Liver (tissue), 9 donors: ENCODE measurements around the gene STARD9. TPM values are rescaled to one million over a fixed set of nuclear protein-coding genes. Genes with fewer than 3 reads are reported as not detected.

ENCODE experiments used
- DNase-seq: peaks from one replicate; pipeline ENCODE4 v3.0.0-alpha.2; 2017; ENCODE audit warnings: low spot score
- H3K27ac ChIP-seq, 2 donors: one replicate each; pipeline ENCODE4 v1.7.0; 2013; ENCODE audit warnings: inconsistent platforms in 2 of 2, low read length in 2 of 2, control low read depth in 1 of 2, low read depth in 1 of 2, mild to moderate bottlenecking in 1 of 2
- H3K27me3 ChIP-seq, 4 donors: one replicate each; pipeline versions ENCODE4 v1.6.1 to v1.7.0; 2013; ENCODE audit warnings: low read length in 3 of 4, inconsistent platforms in 1 of 4, mild to moderate bottlenecking in 1 of 4, moderate library complexity in 1 of 4; ENCODE audit not compliant: control insufficient read depth in 4 of 4, insufficient read depth in 4 of 4
- H3K36me3 ChIP-seq, 4 donors: one replicate each; pipeline versions ENCODE4 v1.6.1 to v1.7.0; 2013; ENCODE audit warnings: low read length in 3 of 4, mild to moderate bottlenecking in 3 of 4, low read depth in 1 of 4, moderate library complexity in 1 of 4; ENCODE audit not compliant: control insufficient read depth in 4 of 4, insufficient read depth in 3 of 4
- H3K4me1 ChIP-seq, 4 donors: one replicate each; pipeline versions ENCODE4 v1.6.1 to v1.7.0; 2013; ENCODE audit warnings: low read length in 3 of 4, mild to moderate bottlenecking in 3 of 4, moderate library complexity in 1 of 4; ENCODE audit not compliant: control insufficient read depth in 4 of 4, insufficient read depth in 4 of 4
- H3K4me3 ChIP-seq, 3 donors: one replicate each; pipeline versions ENCODE4 v1.6.1 to v1.7.0; 2013; ENCODE audit warnings: low read length in 3 of 3, control low read depth in 1 of 3, low read depth in 1 of 3, mild to moderate bottlenecking in 1 of 3
- H3K9ac ChIP-seq, 2 donors: one replicate each; pipeline ENCODE4 v1.7.0; 2013; ENCODE audit warnings: low read length in 2 of 2, mild to moderate bottlenecking in 2 of 2, moderate library complexity in 2 of 2, control low read depth in 1 of 2, low read depth in 1 of 2
- H3K9me3 ChIP-seq, 4 donors: one replicate each; pipeline versions ENCODE4 v1.6.1 to v1.7.0; 2013; ENCODE audit warnings: low read length in 3 of 4; ENCODE audit not compliant: control insufficient read depth in 4 of 4
- EGR1 ChIP-seq, 2 donors: IDR thresholded peaks; 2 replicates each; pipeline ENCODE4 v1.6.1; 2016 to 2018; ENCODE audit warnings: antibody characterized with exemption in 2 of 2, low read depth in 2 of 2
- FOXA1 ChIP-seq: IDR thresholded peaks from 2 replicates; pipeline ENCODE4 v1.6.1; 2016; ENCODE audit warnings: antibody characterized with exemption
- FOXA2 ChIP-seq: IDR thresholded peaks from 2 replicates; pipeline ENCODE4 v1.6.1; 2016; ENCODE audit warnings: antibody characterized with exemption
- GABPA ChIP-seq, 2 donors: IDR thresholded peaks in 1 of 2; conservative IDR thresholded peaks in 1 of 2; 2 replicates each; pipeline ENCODE4 v1.6.1; 2016; ENCODE audit warnings: antibody characterized with exemption in 2 of 2, mild to moderate bottlenecking in 1 of 2, moderate library complexity in 1 of 2
- HNF4A ChIP-seq, 2 donors: conservative IDR thresholded peaks; 2 replicates each; pipeline ENCODE4 v1.6.1; 2016; ENCODE audit warnings: antibody characterized with exemption in 2 of 2, mild to moderate bottlenecking in 2 of 2
- HNF4G ChIP-seq: IDR thresholded peaks from 2 replicates; pipeline ENCODE4 v1.6.1; 2016; ENCODE audit warnings: antibody characterized with exemption
- JUND ChIP-seq, 2 donors: IDR thresholded peaks; 2 replicates each; pipeline ENCODE4 v1.6.1; 2016; ENCODE audit warnings: antibody characterized with exemption in 2 of 2
- NR2F2 ChIP-seq: IDR thresholded peaks from 2 replicates; pipeline ENCODE4 v1.6.1; 2016; ENCODE audit warnings: antibody characterized with exemption
- RAD21 ChIP-seq, 2 donors: IDR thresholded peaks; 2 replicates each; pipeline ENCODE4 v1.6.1; 2016; ENCODE audit warnings: antibody characterized with exemption in 2 of 2, mild to moderate bottlenecking in 2 of 2
- RXRA ChIP-seq, 2 donors: IDR thresholded peaks; 2 replicates each; pipeline ENCODE4 v1.6.1; 2017 to 2018; ENCODE audit warnings: antibody characterized with exemption in 2 of 2, mild to moderate bottlenecking in 1 of 2
- SP1 ChIP-seq: IDR thresholded peaks from 2 replicates; pipeline ENCODE4 v1.6.1; 2018; ENCODE audit warnings: antibody characterized with exemption, mild to moderate bottlenecking
- TAF1 ChIP-seq: conservative IDR thresholded peaks from 2 replicates; pipeline ENCODE4 v1.6.1; 2016; ENCODE audit warnings: antibody characterized with exemption, mild to moderate bottlenecking
- YY1 ChIP-seq: IDR thresholded peaks from 2 replicates; pipeline ENCODE4 v1.6.1; 2016; ENCODE audit warnings: antibody characterized with exemption, mild to moderate bottlenecking
- WGBS: extraction: QIAGEN DNeasy Blood & Tissue Kit; methylation state at CpG from one replicate; pipeline ENCODE4 v1.1.7; 2013; 5-methylcytosine and 5-hydroxymethylcytosine counted together
- polyA plus RNA-seq, 2 donors: library from polyadenylated mRNA; stranded (reverse) in 1 of 2; unstranded in 1 of 2; fragments of 200-250 nt in 1 of 2; fragments of >200 nt in 1 of 2; fragmentation: Nextera tagmentation in 1 of 2; extraction: Ambion mirVana in 1 of 2; gene quantifications; one replicate each; pipeline versions ENCODE4 v1.2.1 to v1.2.3, GENCODE V29; 2013 to 2015
- total RNA-seq, 2 donors: library from RNA; depleted of rRNA; stranded (reverse); fragments of >200 nt; gene quantifications; one replicate each; pipeline ENCODE4 v1.2.3, GENCODE V29; 2014
- TF ChIP-seq, protein P1 (sequence below): IDR thresholded peaks from 2 replicates; pipeline ENCODE4 v1.6.1; 2016; ENCODE audit warnings: antibody characterized with exemption, mild to moderate bottlenecking
- TF ChIP-seq, protein P2 (sequence below): IDR thresholded peaks from 2 replicates; pipeline ENCODE4 v1.6.1; 2016; ENCODE audit warnings: antibody characterized with exemption
- TF ChIP-seq, protein P3 (sequence below): fragments of 150-350 bp; IDR thresholded peaks from 2 replicates; pipeline ENCODE4 v1.5.1; 2017; ENCODE audit warnings: improper control_type of control experiment, low read depth, low read length; ENCODE audit not compliant: missing input control
- TF ChIP-seq, protein P4 (sequence below): IDR thresholded peaks from 2 replicates; pipeline ENCODE4 v1.6.1; 2016; ENCODE audit warnings: antibody characterized with exemption
- TF ChIP-seq, protein P5 (sequence below): IDR thresholded peaks from 2 replicates; pipeline ENCODE4 v1.6.1; 2016; ENCODE audit warnings: antibody characterized with exemption
- donor health status: healthy.
- donor health status: healthy.
- donor health status: healthy.
- donor health status: healthy.
- donor health status: healthy.

Gene STARD9
- total and polyA plus RNA-seq, 4 donors = 0.26 to 3.9 (median 0.54) TPM

DNA sequence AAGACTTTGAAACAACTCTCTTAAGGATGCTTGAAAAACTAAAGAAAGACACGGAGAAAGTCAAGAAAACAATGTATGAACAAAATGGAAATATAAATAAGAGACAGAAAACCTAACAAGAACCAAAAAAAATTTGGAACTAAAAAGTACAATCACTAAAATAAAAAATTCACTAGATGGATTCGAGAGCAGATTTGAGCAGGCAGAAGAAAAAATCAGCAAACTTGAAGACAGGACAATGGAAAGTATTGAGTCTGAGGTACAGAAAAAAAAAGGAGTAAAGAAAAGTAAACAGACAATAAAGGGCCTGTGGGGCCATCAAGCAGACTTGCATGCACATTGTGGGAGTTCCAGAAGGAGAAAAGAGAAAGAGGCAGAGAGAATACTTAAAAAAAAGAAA is 174.9 kb downstream of the STARD9 start:
- TF ChIP-seq GABPA (IDR thresholded peaks at IDR 0.05 in 1 of 2, conservative IDR thresholded peaks at IDR 0.05 in 1 of 2) (no peak), HNF4A (conservative IDR thresholded peaks at IDR 0.05) (no peak), HNF4G (no peak), JUND (IDR thresholded peaks at IDR 0.05) (no peak), RAD21 (IDR thresholded peaks at IDR 0.05) (no peak), TAF1 (no peak), YY1 (no peak), FOXA2 (no peak), NR2F2 (no peak), FOXA1 (no peak), RXRA (IDR thresholded peaks at IDR 0.05) (no peak), SP1 (no peak), EGR1 (IDR thresholded peaks at IDR 0.05; ENCODE audit: low read depth in 2 of 2) (no peak)
- TF ChIP-seq, protein P1, sequence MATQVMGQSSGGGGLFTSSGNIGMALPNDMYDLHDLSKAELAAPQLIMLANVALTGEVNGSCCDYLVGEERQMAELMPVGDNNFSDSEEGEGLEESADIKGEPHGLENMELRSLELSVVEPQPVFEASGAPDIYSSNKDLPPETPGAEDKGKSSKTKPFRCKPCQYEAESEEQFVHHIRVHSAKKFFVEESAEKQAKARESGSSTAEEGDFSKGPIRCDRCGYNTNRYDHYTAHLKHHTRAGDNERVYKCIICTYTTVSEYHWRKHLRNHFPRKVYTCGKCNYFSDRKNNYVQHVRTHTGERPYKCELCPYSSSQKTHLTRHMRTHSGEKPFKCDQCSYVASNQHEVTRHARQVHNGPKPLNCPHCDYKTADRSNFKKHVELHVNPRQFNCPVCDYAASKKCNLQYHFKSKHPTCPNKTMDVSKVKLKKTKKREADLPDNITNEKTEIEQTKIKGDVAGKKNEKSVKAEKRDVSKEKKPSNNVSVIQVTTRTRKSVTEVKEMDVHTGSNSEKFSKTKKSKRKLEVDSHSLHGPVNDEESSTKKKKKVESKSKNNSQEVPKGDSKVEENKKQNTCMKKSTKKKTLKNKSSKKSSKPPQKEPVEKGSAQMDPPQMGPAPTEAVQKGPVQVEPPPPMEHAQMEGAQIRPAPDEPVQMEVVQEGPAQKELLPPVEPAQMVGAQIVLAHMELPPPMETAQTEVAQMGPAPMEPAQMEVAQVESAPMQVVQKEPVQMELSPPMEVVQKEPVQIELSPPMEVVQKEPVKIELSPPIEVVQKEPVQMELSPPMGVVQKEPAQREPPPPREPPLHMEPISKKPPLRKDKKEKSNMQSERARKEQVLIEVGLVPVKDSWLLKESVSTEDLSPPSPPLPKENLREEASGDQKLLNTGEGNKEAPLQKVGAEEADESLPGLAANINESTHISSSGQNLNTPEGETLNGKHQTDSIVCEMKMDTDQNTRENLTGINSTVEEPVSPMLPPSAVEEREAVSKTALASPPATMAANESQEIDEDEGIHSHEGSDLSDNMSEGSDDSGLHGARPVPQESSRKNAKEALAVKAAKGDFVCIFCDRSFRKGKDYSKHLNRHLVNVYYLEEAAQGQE = no peak
- TF ChIP-seq, protein P2, sequence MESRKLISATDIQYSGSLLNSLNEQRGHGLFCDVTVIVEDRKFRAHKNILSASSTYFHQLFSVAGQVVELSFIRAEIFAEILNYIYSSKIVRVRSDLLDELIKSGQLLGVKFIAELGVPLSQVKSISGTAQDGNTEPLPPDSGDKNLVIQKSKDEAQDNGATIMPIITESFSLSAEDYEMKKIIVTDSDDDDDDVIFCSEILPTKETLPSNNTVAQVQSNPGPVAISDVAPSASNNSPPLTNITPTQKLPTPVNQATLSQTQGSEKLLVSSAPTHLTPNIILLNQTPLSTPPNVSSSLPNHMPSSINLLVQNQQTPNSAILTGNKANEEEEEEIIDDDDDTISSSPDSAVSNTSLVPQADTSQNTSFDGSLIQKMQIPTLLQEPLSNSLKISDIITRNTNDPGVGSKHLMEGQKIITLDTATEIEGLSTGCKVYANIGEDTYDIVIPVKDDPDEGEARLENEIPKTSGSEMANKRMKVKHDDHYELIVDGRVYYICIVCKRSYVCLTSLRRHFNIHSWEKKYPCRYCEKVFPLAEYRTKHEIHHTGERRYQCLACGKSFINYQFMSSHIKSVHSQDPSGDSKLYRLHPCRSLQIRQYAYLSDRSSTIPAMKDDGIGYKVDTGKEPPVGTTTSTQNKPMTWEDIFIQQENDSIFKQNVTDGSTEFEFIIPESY = no peak
- TF ChIP-seq, protein P3, sequence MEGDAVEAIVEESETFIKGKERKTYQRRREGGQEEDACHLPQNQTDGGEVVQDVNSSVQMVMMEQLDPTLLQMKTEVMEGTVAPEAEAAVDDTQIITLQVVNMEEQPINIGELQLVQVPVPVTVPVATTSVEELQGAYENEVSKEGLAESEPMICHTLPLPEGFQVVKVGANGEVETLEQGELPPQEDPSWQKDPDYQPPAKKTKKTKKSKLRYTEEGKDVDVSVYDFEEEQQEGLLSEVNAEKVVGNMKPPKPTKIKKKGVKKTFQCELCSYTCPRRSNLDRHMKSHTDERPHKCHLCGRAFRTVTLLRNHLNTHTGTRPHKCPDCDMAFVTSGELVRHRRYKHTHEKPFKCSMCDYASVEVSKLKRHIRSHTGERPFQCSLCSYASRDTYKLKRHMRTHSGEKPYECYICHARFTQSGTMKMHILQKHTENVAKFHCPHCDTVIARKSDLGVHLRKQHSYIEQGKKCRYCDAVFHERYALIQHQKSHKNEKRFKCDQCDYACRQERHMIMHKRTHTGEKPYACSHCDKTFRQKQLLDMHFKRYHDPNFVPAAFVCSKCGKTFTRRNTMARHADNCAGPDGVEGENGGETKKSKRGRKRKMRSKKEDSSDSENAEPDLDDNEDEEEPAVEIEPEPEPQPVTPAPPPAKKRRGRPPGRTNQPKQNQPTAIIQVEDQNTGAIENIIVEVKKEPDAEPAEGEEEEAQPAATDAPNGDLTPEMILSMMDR = no peak
- TF ChIP-seq, protein P4, sequence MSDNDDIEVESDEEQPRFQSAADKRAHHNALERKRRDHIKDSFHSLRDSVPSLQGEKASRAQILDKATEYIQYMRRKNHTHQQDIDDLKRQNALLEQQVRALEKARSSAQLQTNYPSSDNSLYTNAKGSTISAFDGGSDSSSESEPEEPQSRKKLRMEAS = no peak
- TF ChIP-seq, protein P5, sequence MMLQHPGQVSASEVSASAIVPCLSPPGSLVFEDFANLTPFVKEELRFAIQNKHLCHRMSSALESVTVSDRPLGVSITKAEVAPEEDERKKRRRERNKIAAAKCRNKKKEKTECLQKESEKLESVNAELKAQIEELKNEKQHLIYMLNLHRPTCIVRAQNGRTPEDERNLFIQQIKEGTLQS = no peak
- no peak overlapping the region for H3K27ac ChIP-seq
- peaks cover 0 to 15% (median 3%) of the 10 kb centered on the region in 4 donors for H3K36me3 ChIP-seq
- H3K9ac ChIP-seq = no peak overlapping the region
- H3K27me3 ChIP-seq = no peaks in the 10 kb centered on the region
- no peak overlapping the region for H3K4me3 ChIP-seq
- DNase-seq = no peak
- H3K9me3 ChIP-seq = no peaks in the 10 kb centered on the region
- H3K4me1 ChIP-seq = no peaks in the 10 kb centered on the region
- WGBS = 97% methylated on average over 2 of the region's 2 CpGs
